GM12864 (cell line): ENCODE results near the gene DSC1.

Experiments
- DNase-seq: peaks from one replicate; pipeline ENCODE4 v3.0.0-alpha.2; 2011; ENCODE audit warnings: low read depth
- H3K4me3 ChIP-seq: 2 replicates; pipeline ENCODE4 v1.5.1; 2011; ENCODE audit warnings: mild to moderate bottlenecking, low read depth, low read length, control low read depth
- CTCF ChIP-seq: IDR thresholded peaks from 2 replicates; pipeline ENCODE4 v1.5.1; 2011; ENCODE audit warnings: low read depth, mild to moderate bottlenecking, moderate library complexity, low read length, control low read depth, inconsistent platforms; ENCODE audit errors: missing control alignments

DSC1 gene

GRCh38 chr18:31079973-31080372 is 82.7 kb downstream of the DSC1 start:
- TF ChIP-seq CTCF, result no peak
- DNase-seq, result no peak
- no peak overlapping the region for H3K4me3 ChIP-seq
